Measurements from ENCODE around the gene KLK8.

Gene KLK8, protein sequence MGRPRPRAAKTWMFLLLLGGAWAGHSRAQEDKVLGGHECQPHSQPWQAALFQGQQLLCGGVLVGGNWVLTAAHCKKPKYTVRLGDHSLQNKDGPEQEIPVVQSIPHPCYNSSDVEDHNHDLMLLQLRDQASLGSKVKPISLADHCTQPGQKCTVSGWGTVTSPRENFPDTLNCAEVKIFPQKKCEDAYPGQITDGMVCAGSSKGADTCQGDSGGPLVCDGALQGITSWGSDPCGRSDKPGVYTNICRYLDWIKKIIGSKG

DNA sequence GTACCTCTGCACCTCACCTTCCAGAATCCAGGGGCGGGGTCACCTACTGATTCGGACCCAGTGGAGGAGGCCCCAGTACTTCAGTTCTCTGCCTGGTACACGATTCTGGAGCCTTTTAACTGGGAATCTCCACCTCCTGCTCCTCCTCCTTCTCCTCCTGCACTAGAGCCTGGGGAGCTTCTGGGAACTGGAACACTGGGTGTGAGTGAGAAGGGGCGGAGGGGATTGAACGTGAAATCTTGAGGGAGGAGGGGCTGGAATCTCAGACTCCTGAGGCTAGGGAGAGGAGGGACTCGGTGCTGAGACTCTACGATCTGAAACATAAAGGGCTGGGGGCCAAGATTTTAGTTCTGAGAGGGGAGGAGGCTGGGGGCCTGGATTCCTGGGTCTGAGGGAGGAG, at the start of gene KLK8:
Gene KLK8, minus strand, starts transcription at position 90 of the 400 bp plus-strand sequence. CDS start 437 bp downstream, outside the sequence.
- no peak for DNase-seq (ENCODE audit: low spot score)

DNA sequence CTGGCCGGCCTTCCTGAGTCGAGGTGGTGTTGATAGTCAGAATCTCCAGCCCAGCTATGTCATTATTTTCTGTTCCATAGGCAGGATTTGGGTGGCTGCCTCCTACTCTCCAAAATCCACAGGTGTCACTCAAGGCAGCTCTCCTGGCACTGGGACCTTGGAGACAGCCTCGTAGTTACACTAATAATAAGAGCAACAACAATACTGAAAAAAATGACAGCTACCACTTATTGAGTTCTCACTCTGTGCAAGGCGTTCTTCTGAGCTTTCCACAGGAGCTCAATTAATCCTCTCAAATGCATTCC, 45.6 kb upstream of the KLK8 start:
- no peak for DNase-seq (ENCODE audit: low spot score)

DNA sequence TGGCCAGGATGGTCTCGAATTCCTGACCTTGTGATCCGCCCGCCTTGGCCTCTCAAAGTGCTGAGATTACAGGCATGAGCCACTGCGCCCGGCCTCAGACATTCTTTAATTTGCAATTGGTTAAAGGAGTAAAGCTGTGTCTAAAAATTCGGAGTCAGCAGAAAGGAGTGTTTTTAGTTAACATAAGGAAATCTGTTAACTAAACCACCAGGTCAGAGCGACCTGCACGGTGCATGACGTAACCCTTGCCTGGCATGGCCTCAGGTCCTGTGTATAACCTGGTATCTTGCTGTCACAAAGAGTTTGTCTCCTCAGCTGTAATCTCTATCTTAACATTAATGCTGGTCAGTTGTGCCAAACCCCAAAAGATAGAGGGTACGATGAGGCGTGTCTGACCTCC, 42.9 kb upstream of the KLK8 start:
- no peak for DNase-seq (ENCODE audit: low spot score)

DNA sequence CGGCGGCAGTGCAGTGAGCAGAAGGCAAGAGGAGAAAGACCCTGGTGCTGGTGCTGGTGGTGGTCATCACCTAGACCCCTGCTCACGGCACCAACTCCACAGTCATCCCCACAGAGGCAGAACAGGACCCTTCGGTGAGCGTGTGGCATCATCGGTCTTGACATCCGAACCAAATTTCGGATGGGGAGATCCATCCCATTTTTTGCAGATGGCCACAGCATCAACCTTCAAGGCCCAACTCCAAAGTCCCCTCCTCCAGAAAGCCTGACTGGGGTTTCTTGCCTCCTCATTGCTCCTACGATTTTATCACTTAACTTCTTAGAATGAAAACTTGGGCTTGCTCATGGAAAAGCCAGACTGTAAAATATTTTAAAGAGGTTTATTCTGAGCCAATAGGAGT, 42.1 kb upstream of the KLK8 start:
- no peak for DNase-seq (ENCODE audit: low spot score)

DNA sequence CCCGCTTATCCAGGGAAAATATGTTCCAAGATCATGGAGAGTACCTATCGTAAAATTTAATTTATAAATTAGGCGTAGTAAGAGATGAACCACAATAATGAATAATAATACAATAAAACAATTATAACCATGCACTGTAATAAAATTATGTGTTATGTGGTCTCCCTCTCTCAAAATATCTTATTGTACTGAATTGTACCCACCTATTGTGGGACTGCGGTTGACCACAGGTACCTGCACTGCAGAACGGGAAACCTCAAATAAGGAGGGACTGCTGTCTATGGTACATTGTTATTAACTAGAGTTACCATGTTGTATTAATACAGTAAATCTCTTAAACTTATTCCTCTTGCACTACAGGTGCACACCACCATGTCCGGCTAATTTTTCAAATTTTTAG, 38.7 kb upstream of the KLK8 start:
- DNase-seq (ENCODE audit: low spot score), result no peak

DNA sequence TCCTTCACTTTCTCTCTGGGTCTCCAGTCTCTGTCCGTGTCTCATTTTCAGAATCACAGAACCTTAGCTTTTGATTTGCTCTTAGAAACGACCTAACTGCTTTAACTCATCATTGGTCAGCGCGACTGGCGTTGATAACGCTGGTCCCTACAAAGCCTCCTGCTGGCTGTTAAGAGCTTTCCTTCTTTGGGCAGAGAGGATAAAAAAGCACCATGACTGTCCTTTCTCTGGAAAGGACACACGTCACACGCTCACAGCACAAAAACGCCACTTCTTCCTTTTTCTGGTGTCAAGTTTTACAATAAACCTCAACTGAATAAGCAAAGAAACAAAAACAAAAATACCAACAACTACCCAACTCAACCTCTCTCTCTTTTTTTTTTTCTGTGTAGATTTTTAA, 35.1 kb upstream of the KLK8 start:
- DNase-seq (ENCODE audit: low spot score), result no peak

DNA sequence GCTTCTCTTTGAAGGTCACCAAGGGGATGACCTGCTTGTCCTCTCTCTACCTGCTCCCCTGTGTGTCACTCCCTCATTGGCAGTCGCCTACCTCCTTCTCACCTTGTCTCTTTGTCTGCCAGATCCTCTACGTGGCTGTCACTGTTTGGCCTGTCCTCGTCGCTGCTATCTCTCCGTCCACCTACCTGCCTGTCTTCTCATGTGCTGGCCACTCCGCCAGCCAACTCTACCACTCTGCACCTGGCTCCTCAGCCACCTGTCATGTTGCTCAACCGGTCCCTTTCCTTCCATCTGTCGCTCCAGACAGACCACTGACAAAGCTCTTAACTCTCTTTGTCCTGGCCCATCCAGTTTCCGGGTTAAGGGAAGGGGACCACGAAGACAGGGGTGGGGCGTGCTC, 33.3 kb upstream of the KLK8 start, which contains the start of gene KLK12:
Gene KLK12, minus strand, starts transcription at position 299 of the 400 bp plus-strand sequence. CDS start 381 bp downstream, outside the sequence.
- DNase-seq (ENCODE audit: low spot score), result no peak

DNA sequence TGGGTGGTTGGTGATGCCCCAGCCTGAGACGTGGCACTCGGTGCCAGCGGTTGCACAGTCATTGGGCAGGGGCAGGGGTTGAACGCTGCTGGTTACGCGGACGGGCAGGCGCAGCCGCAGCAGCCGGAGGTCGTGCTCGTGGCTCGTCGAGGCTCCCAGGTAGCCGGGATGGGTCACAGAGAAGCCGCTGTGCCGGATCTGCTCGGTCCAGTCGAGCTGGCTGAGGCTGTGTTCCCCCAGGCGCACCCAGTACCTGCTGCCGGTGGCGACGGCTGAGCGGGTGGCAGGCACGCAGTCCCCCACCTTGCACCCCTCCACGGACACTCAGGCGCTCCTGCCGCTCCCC, 30.4 kb upstream of the KLK8 start:
- DNase-seq (ENCODE audit: low spot score), result no peak

DNA sequence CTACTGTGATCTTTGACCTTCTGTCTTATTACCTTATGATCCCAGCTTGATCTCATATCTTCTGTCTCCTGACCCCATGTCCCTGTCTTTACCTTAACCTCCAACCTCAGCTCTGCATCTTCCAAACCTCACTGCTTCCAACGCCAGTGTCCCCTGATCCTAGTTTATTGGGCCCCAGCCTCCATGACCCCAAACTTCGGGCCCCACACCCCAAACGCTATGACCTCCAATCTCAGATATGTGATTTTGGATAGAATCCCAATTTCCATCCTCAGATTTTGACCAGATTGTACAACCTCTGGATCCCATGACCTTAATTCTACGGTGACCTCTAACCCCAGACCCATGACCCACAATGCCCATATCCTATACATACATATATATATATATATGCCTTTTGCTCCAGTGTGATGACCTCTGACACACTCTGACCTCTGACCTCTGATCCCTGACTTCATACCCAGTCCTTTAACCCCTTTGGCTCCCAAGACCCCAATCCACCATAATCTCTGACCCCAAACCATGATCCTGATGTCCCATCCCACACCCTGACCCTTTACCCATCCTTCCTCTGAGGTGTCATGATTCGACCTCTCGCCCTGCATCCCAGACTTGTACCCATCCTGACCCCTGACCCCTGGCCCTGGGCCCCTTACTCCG, 29.9 kb upstream of the KLK8 start:
- DNase-seq (ENCODE audit: low spot score), result no peak

DNA sequence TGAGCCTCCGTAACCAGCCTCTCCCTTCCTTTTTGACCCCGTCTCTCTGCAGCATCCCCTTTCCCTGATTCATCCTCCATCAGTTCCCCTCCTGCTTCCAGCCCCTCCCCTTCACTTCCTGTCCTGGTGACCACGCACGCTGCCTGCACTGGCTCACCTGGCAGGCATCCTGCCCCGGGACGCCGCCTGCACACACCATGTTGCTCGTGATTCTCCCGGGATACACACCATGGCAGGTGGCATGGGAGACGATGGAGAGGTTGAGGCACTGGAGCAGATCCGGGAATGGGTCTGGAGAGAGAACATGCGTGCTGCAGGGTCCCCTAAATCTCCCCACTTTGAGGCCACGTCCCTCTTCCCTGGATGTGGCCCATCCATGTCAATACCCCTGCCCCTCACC, 29.2 kb upstream of the KLK8 start:
- no peak for DNase-seq (ENCODE audit: low spot score)

DNA sequence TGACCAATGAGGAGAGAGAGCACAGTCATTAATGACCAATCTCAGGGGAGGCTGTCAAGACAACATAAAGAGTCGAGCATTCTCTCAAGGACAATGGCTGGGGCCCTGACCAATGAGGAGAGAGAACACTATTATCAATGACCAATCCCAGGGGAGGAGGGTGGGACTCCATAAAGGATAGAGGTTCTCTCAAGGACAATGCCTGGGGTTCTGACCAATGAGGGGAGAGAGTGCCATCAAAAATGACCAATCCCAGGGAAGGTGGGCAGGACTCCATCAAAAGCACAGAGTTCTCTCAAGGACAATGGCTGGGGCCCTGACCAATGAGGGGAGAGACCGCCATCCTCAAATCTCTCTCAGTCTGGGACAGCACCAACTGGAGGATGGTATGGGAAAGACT, 28.3 kb upstream of the KLK8 start:
- DNase-seq (ENCODE audit: low spot score), result no peak

DNA sequence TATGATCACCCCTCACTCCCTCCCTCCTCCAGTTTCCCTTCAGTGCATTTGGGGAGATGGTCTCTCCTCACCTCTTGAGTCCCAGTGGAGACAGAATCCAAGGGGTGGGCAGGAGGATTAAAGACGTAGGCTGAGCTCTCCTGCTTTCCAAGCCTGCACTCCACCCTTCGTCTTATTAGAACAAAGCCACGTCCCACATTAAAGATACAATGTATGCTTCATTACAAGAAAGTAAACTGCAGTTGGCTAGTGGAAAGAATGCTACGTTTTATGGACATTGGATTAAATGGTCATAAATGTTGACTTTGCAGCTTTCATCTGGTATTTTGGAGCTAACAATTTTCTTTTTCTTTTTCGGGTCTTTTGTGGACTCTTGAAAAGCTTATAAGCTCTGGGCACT, 26.5 kb upstream of the KLK8 start:
- no peak for DNase-seq (ENCODE audit: low spot score)

DNA sequence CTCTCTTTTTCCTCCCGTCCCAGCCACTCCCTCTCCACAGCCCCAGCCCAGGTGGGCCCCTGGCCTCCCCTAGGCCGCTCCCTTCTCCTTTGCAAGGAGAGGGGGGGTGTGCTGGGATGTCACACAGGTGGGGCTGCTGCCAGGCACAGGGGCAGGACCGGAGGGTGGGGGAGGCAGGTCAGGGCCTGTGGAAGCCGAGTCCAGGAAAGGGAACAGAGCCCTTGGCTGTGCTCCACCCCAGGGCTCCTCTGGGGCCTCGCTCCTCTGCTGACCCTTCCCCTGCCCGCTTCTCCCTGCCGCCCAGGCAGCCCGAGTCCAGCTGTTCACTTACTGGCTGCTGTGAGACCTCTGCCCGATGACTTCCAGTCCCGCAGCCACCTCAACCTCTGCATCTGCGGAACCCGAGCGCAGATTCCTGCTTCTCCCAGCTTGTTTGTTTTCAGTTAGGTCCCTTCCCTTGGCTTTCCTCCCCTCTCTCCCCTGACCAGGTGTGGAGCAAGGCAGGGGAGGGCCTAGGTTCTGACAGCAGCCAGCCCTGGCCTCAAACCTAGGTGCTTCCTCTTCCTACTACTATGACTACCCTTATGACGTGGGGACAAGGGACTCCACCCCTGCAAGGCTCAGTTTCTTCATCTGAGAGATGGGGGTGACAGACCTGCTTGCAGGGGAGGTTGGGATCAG, 25.9 kb upstream of the KLK8 start:
- no peak for DNase-seq (ENCODE audit: low spot score)

DNA sequence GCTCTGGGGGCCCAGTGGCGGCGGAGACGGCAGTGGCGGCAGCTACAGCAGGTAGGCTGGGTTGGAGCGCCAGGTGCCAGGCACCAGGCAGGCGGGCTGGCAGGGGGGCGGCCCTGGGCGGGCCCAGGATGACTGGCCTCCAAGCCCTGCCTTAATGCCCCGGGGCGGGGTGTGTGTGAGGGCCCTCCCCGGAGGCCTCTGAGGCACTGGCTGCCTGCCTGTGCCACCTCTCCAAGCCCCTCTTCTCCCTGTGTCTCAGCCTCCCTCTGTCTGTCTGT, 25.1 kb upstream of the KLK8 start, which contains the start of gene KLK11:
Gene KLK11, minus strand, starts transcription at position 63 of the 278 bp plus-strand sequence. CDS start 985 bp downstream, outside the sequence.
- DNase-seq (ENCODE audit: low spot score), result no peak

DNA sequence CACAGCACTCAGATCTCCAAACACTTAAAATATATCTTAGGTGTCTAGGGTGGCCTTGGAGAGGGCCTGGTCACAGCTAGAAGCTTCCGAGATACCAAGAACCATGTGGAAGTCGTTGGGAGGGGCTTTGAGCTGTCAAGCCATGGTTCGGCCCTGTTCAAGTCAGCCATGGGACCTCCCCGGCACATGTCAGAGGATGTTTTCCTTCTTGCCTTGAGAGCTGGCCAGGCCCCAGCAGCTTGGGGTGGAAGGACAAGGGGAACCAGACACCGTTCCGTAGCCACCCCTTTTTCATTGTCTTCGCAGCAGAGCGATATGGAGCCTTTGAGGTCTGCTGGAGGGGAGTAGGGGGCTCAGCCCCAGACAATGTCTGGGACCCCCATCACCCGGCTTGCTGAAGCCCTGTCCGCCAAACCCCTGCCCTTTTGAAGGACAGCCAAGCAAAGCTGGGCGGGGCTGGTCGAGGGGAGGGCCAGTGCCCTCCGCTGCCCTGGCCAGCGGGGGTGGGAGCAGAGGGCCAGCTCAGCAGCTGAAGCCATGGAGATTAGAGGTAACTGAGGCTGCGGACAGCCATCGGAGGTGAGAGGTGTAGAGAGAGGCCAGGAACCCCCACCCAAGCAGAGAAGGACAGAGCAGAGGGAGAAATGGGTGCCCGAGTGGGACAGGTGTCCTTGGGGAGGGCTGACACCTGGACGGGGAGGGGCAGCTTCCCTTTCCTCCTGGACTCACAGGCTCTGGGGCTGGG, 24.6 kb upstream of the KLK8 start:
- no peak for DNase-seq (ENCODE audit: low spot score)

DNA sequence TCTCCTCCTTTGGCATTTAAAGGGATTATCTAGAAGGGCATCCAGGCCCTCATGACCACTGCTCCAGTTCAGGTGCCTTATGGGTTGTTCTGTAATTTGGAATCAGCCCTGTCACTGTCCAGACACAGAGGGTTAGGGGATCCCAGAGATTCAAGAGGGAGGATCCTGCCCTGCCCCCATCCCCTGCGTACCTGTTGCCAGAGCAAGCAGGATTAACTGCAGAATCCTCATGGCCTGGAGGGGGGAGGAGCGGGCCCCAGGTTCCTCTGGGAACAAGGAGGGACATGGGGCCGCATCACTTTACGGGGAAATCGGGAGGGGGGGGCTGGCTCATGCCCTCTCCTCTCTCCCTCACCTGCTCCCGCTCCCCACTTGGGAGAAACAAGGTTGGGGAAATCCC, 24.0 kb upstream of the KLK8 start:
- no peak for DNase-seq (ENCODE audit: low spot score)

DNA sequence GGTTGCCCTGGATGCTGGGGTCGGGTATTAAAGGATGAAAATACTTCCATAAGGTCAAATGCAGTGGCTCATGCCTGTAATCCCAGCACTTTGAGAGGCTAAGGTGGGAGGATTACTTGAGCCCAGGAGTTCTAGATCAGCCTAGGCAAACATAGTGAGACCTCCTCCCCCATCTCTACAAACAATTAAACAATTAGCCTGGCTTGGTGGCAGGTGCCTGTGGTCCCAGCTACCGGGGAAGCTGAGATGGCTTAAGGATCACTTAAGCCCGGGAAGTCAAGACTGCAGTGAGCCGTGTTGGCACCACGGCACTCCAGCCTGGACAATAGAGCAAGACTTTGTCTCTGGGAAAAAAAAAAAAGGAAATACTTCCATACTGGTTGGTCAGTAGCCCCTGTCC, 23.5 kb upstream of the KLK8 start:
- DNase-seq (ENCODE audit: low spot score), result no peak

DNA sequence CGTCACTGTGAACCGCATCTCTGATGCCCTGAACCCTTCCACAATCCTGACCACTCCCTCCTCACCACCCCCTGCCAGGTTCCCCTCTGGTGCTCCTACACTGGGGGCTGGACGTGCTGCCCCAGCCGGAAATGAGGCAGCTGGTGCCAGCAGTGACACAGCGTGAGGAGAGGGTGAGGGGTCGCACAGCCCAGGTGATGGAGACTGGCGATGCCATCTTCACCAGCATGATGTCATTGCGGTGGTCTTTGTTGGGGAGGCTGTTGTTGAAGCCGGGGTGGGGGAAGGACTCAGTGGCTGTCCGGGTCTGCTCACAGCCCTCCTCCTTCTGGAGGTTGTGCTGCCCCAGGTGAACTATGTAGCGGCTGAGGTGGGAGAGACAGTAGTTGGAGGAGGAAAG, 22.5 kb upstream of the KLK8 start:
- no peak for DNase-seq (ENCODE audit: low spot score)

DNA sequence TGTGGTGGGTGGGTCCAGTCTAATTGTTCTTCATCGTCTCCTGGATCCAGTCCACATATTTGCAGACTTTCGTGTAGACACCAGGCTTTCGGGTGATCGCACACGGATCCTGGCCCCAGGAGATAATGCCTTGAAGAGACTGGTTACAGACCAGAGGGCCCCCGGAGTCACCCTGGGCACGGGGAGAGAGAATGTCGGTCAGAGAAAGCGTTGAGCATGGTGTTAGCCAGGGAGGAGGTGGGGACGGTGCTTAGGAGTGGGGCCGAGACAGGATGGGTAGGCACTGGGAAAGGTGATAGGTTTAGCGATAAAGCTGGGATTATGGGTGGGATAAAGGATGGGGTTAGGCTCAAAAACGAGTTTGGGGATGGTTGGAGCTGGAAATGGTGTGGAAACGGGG, 21.1 kb upstream of the KLK8 start:
- no peak for DNase-seq (ENCODE audit: low spot score)

DNA sequence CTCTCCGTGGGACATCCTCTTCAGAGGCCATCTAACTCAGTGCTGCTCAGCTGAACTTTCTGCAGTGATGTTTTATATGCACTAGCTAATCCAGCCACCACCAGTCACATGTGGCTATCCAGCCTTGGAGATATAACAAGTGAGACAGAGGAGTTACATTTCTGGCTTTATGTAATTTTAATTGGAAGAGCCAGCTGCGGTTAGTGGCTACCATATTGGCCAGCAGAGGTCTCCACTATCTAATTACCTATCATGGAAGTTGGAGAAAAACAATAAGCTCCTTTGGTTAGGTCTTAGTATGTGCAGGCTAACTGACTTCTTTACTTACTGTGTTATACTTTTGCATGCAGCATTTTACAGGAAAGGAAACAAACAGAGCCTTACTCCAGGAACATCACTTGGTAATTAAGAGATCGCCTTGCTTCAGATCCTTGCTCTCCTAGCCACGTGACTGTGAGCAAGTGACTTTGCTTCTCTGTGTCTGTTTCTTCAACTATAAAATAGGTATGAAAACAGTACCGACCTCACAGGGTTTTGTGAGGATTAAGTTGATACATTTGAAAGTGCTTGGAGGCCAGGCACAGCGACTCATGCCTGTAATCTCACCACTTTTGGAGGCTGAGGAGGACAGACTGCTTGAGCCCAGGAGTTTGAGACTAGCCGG, 19.7 kb upstream of the KLK8 start:
- peak; percentile 10 for DNase-seq (ENCODE audit: low spot score)

DNA sequence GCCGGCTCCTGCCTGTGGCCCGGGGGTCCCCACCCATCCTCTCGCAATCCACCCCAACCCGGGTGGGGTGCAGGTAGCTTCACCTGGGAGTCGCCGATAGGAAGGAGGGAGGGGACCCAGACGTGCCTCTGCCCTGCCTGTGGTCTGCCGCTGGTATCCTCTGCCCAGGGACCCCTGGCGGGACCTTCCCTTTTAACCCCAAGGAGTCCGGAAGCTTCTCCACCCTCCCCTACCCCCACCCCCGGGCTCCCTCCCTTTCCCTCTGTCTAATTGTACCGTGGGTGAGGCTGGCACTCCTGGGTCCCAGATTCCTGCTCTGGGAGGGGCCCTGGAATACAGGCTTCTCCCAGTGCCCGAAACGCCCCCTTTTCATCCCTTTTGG, 18.1 kb upstream of the KLK8 start, which contains the start of gene KLK10:
Gene KLK10, minus strand, starts transcription at position 166 of the 382 bp plus-strand sequence. CDS start 579 bp downstream, outside the sequence.
- DNase-seq (ENCODE audit: low spot score), result no peak

DNA sequence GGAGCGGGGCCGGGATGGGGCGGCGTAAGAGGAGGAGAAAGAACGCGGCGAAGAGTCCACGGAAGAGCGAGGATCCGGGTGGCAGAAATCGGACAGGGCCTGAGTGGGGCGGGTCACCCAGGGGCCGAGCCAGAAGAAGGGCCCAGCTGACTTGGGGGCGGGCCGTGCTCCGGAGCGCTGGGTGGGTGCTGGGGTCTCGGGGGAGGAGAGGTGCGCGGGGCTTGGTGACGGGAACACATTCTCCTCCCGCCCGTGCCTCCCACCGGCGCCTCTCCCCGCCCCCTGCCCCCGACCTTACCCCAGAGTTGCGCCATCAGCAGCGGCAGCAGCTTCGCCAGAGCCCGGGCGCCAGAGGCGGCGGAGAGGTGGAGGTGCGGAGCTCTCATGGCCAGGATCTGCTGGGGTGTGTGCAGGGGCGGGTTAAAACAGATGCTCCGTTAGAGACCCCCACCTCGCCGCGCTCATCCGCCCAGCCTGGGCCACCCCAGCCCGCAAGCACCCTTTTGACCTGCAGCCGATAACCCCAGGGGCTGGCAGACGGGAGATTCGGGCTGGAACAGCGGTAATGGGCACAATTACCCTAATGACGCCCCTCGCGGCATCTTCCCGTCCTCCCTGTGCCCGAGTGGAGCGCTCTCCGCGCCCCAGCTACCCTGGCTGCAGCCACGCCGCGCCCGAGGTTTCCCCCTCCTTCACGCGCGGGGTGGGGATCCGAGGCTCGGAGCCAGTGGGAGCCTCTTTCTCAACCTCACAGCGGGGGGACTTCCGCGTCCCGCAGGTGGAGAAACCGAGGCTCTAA, 17.5 kb upstream of the KLK8 start:
- DNase-seq (ENCODE audit: low spot score), result no peak

Measured in CD4-positive, alpha-beta T cell treated with Interleukin-15 for 4 hours (primary cell).